HG02642 (cell line): ENCODE data around the gene RIN3.

Source experiments
- ATAC-seq: cut with Tn5 transposase; IDR thresholded peaks from one replicate; pipeline ENCODE4 v1.9.1; 2021; ENCODE audit warnings: mild to moderate bottlenecking; ENCODE audit not compliant: unreplicated experiment, poor library complexity

Gene RIN3

GRCh38 chr14:92513204-92513965, at the start of gene RIN3:
Gene RIN3, plus strand, starts transcription at chr14:92513781. Its CDS starts 152 bp downstream, at chr14:92513933.
- ATAC-seq, result peak; percentile 65

GRCh38 chr14:92464156-92464555, 49.4 kb upstream of the RIN3 start:
- ATAC-seq, result no peak

- no peak for ATAC-seq
Measured at GRCh38 chr14:92464716-92465115, 48.9 kb upstream of the RIN3 start.

DNA sequence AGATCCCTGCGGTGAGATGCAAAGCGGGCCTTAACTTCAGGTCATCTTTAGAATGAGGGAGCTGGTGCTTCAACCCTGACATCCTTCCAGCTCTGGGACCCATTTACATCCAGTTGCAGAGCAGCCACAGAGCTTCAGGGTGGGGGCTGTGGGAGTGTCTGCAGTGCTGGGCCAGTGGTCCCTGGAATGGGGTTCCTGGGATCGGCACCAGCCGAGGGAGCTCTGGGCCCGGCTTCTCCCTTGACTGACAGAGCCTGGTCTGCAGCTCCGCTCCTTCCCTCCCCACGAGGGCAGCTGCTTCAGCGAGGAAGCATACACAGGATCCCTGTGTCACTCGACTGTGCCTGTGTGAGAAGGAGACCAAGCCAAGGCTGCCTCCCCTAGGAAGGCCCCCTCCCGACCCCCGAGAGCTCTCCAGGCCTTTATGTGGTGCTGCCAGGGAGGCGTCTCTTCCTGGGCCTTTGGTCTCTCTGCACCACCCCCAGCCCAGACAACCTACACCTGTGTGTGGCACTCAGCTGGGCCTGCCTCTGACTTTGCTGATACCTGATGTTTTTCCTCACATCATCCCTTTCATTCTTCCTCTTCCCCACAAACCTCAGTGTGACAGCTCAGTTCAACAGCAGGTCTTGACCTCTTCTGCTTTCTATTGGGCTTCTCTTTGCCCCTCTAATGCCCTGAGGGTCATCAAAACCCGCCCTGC, 48.1 kb upstream of the RIN3 start:
- ATAC-seq, result no peak

DNA sequence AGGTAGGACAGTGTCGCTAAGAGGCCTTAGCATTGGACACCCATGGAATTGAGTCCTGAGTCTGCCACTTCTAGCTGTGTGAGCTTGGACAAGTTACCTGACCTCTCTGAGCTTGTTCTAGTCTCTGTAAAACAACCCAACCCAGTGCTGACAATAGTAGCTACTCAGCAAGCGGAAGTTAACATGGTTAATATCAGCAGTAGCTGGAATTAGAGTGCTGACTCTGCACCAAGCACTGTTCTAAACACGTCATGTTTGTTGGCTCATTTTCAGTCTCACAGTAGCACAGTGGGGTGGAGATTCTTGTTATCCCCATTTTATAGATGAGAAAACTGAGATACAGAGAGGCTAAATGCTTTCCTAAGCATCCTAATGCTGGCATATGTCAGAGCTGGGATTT, 47.5 kb upstream of the RIN3 start:
- ATAC-seq, result no peak

DNA sequence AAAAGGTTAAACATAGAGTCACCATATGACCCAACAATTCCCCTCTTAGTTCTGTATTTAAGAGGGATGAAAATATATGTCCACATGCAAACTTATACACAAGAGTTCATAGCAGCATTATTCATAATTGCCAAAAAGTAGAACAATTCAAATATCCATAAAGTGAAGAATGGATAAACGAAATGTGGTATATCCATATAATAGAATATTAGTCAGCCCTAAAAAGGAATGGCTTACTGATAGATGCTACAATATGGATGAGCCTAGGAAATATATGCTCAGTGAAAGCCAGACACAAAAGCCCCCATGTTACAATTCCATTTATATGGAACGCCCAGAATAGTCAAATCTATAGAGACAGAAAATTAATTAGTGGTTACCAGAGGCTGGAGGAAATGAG, 44.1 kb upstream of the RIN3 start:
- ATAC-seq, result no peak

DNA sequence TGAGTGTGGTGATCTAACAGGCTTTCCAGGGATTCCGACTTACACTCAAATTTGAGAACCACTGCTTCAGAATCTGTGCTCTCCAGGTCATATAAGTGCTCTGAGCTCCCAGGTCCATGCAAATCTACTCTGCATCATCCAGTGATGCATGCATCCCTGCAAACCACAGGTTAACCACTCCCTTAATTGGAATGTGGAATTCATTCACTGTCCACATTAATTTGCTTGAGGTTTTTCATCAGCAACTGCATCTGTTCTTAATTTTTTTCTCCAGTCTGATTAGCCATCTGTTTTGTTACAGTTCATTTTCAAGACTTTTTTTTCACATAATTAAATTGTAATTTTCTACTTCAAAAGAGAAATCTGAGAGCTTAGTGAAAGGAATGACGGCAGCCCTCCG, 43.4 kb upstream of the RIN3 start:
- no peak for ATAC-seq

DNA sequence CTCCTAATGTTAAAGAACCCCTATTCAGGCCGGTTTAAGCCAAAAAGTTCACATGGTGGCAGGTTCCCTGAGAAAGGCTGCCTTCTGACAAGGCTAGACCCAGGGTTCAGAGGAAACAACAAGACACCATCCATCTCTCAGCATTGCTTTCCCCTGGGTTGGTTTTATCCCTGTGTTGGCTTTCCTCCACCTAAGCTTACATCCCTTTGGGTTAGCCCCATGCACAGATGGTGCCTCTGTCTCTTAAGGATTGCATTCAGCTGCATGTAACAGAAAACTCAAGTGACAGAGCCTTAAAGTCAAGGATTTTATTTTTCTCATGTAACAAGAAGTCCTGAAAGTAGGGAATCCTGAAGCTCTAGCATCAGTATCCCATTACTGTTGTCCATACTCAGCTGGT, 42.8 kb upstream of the RIN3 start:
- ATAC-seq, result no peak

GRCh38 chr14:92471919-92472318, 41.7 kb upstream of the RIN3 start:
- no peak for ATAC-seq

- no peak for ATAC-seq
Measured at GRCh38 chr14:92472860-92473259, 40.7 kb upstream of the RIN3 start.

DNA sequence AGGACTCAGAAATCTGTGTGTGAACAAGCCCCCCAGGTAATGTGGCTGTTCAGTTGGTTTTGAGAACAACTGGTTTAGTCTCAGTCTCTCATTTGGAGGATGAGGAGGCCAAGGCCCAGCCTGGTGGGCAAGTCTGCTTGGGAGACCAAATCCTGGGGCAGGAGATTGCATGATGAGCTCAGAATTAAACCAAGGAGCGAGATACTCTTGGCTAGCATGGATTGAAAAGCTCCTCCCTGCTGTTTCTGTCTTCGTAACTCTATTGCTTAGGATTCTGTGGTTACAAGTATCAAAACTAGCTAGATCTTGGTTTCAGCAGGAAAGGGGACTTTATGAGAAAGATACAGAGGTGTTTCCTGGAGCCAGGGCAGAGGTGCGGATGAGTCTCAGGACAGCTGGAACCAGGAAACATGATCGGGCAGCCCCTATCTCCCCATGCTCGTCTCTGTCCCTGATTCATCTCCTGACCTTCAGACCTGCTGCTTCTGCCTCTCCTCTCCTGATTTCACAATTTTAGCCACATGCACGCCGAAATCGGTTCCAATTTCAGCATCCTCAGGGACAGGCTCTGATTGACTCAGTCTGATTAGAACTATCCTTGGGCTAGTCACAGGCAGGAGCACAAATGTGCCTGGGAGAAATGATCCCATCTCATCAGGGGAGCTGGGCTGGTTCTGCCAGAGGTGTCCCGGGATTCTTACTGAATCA, 40.2 kb upstream of the RIN3 start:
- no peak for ATAC-seq

DNA sequence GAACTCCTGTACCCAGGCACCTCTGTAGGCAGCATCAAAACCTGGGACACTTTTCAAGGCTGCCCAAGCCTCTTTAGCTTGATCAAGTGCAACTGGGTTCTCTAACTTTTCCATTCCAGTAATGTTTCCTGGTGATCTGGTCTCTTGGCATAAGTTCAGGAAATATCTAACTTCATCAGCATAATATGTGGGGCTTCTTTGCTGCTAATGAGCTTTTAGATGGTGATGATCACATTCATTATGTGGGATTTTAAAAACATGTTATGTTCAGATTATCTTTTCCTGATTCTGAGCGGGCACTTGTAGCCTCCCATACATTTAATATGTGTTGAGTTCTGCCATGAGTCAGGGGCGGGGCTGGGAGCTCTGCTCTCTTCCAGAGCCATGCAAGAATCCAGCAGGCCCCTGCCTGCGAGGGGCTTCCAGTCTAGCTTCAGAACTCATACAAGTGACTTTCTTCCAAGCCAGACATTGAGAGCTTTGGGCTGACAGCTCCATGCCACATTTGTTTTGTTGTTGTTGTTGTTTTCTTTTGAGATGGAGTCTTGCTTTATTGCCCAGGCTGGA, 39.5 kb upstream of the RIN3 start:
- ATAC-seq, result no peak

DNA sequence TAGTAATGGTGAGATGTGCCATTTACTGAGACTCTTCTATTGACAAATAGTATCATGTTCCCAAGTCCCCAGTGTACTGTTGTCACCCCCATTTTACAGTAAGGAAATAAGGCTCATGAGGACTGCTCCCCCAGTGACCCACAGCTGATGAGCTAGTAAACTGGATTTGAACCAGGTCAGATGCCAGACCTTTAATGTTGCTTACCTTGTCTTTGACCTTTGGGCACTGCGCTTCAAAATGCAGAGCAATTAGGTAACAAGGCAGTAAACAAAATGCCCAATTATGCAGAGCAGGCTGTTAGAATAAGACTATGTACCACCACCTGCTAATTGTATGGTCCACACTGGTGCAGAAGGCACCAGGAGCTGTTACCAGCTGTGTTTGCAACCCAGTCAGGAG, 38.5 kb upstream of the RIN3 start:
- ATAC-seq, result no peak

GRCh38 chr14:92475451-92476187, 38.0 kb upstream of the RIN3 start:
- ATAC-seq, result no peak

DNA sequence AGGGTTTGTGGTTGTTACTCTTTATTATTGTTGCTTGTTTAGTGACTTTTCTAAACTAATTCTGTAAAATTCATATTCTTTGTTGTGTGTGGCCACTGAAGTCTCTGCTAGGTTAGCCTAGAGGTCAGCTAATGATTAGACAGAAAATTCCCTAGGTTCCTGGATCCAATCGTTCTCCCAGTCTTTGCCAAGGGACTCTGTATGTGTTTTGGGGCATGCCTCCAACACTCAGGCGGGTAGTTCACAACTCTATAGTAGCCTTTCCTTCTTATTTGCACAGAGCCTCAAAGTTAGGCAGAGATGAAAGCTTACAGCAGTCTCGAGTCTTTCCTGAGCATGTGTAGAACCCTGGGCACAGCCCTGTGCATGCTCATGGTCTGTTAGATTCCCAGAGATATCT, 32.7 kb upstream of the RIN3 start:
- no peak for ATAC-seq

DNA sequence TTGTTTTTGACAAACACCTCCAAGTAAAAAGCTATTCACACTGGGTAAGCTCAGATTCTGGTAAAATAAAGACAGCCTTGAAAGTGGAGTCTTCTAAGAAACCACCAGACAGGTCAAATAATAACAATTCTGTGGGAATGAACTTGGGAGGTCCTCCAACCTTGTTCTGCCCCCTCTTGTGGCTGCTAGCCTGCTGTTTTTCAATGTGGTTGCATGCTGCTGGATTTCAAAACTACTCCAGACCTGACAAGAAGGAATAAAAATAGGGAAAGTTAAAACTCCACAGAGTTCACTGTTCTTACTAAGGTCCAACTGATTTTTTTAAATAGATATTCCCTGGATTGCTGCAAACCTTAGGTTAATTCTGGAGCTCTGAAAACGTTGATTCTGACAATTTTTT, 32.2 kb upstream of the RIN3 start:
- ATAC-seq, result no peak

- no peak for ATAC-seq
Measured at GRCh38 chr14:92481811-92482555, 31.6 kb upstream of the RIN3 start.

DNA sequence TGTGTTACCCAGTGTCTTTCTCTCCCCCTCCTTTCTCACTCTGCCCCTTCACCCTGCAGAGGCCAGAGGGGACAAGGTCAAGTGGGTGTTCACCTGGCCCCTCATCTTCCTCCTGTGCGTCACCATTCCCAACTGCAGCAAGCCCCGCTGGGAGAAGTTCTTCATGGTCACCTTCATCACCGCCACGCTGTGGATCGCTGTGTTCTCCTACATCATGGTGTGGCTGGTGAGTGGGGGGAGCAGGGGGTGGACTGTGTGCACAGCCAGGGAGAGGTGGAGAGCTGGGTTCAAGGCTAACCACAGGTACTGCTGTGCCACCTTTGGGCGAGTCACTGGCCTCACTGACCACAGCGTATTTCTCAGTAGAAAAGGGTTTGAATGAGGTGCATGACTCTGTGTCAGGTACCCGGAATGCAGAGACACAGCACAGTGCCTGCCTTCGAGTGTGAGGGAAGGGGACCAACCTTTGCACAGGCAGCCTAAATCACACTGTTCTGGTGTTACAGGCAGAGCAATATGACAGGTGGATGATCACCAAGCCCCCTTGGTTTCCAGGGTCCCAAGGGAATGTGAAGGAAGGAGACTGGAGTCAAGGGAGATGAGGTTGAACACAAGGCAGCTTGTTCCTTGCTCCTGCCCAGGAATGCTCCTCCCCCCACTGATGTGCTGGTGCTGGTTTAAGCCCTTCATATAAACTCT, 30.8 kb upstream of the RIN3 start:
- no peak for ATAC-seq
